Neuron (in vitro differentiated cells): Measurements from ENCODE around the gene DUSP22.

Experiments used
- H2AFZ ChIP-seq: one replicate; pipeline ENCODE4 v1.6.1; 2013; ENCODE audit warnings: low read depth, mild to moderate bottlenecking, inconsistent platforms, low read length, moderate library complexity
- H3K27me3 ChIP-seq: one replicate; pipeline ENCODE4 v1.6.1; 2013; ENCODE audit warnings: low read length; ENCODE audit not compliant: insufficient read depth
- H3K36me3 ChIP-seq: one replicate; pipeline ENCODE4 v1.6.1; 2013; ENCODE audit warnings: low read length; ENCODE audit not compliant: insufficient read depth
- H3K4me1 ChIP-seq: one replicate; pipeline ENCODE4 v1.6.1; 2013; ENCODE audit warnings: low read length; ENCODE audit not compliant: insufficient read depth
- H3K4me3 ChIP-seq: 2 replicates; pipeline ENCODE4 v1.5.1; 2013; ENCODE audit warnings: mild to moderate bottlenecking, low read length, moderate library complexity
- H3K9me3 ChIP-seq: one replicate; pipeline ENCODE4 v1.6.1; 2013; ENCODE audit warnings: low read length

The DUSP22 gene

DNA sequence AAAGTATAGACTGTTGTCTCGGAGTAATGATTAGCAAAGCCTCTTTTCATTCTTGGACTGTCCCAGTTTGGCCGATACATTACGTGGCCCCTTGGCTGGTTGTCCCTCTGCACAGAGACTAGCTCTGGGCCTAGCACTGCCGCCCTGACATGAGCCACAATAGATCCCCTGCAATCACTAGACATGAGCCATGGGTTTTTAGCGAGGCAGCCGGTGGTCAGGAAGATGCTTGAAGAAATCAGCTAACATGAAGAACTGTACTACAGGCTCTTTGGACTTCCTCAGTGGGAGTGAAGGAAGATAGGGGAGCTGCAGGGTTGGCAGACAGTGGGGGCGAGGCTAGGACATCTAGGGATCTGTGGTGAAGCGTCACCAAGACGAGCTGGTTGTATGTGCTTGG, 11.0 kb downstream of the DUSP22 start:
- Histone ChIP-seq H3K4me3 (no peak overlapping the region), H2AFZ (no peak overlapping the region), H3K9me3 (no peaks in the 10 kb centered on the region), H3K36me3 (no peaks in the 10 kb centered on the region), H3K4me1 (peaks cover 9% of the 10 kb centered on the region), H3K27me3 (no peaks in the 10 kb centered on the region)

DNA sequence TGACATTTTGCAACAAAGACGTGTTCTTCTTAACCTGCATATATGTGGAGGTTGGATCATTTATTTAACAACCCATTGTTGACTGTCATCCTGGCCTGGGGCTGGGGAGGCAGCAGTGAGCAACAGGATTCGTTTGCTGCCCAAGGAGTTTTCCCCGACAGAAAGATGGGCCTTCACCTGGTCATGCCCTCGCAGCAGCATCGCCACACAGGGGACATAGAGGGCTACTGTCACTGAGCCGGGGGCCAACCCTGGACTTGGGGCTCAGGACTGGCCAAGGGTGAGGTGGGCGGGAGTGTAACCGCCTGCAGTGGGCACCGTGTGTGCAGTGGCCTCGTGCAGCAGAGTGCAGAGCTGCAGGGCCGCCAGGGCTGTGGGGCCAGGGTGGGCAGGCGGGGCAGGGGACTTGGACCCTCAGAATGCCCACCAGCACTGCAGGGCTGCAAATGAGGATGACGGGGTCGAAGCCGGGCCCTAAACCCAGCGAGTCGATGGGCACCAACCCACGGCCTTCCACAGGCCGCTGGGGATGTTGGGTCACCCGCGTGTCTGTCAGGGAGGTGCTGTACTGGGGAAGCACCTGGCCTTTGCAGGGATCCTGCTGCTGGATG, 11.8 kb downstream of the DUSP22 start:
- H3K4me1 ChIP-seq: peaks cover 1% of the 10 kb centered on the region
- no peaks in the 10 kb centered on the region for H3K36me3 ChIP-seq
- H3K27me3 ChIP-seq: no peaks in the 10 kb centered on the region
- H2AFZ ChIP-seq: no peak overlapping the region
- H3K4me3 ChIP-seq: no peak overlapping the region
- no peaks in the 10 kb centered on the region for H3K9me3 ChIP-seq

DNA sequence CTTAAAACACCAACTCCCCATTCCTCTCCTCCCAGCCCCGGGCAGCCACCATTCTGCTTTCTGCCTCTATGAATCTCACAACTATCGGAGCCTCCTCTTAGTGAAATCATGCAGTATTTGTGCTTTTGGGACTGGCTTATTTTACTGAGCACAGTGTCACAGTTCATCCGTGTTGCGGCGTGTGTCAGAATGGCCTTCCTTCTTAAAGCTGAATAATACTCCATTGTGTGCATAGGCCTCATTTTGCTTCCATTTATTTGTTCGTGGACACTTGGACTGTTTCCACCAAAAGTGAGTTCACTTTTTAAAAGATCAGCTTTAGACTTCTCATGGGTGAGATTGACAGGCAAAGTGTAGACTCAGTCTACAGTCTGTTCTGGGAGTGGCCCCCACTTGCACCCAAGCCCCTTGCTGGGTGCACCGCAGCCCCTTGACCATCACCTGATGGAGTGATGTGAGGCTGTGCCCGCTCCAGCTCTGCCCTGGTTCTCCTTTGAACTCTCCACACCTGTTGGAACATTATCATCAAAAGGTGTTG, 12.6 kb downstream of the DUSP22 start:
- Histone ChIP-seq H3K4me3 (no peak overlapping the region), H3K9me3 (no peaks in the 10 kb centered on the region), H2AFZ (no peak overlapping the region), H3K27me3 (no peaks in the 10 kb centered on the region), H3K36me3 (no peaks in the 10 kb centered on the region), H3K4me1 (no peaks in the 10 kb centered on the region)

DNA sequence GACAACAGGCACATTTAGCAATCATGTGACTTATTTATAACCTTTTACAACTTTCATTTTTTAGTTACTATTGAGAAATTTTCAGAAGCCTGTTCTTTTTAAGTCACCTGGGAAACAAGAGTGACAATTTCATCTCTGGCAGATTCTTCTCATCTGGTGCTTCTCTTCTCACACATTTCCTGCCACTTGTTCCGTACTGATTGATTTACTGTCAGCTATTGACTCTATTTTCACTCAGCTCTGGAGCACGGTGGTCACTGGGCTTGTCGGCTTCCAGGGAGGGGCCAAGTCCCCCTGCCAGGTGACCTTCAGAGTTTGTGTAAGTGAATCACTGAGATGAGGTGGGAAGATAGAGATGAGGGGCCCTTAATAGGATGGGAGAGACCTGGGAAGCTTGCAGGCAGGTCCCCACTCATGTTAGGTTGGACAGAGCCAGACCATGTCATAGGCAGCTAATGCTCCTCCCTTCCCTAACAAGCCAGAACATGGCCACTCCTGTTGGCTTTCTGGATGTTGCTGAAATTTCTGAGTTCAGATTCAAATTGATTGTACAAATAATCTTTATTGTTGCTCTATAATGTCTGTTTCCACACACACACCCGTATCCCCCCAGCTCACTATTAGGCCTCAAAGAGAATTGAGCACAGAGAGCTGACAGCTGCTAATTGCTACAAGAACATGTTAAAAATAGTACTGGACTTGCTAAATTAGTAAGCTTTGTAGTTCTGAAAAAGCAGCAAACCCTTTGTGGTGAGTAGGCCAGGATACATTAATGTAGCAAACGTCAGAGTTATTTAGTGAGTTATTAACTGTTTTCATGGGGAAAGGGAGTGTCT, 13.3 kb downstream of the DUSP22 start:
- Histone ChIP-seq H3K4me1 (no peaks in the 10 kb centered on the region), H3K36me3 (no peaks in the 10 kb centered on the region)

DNA sequence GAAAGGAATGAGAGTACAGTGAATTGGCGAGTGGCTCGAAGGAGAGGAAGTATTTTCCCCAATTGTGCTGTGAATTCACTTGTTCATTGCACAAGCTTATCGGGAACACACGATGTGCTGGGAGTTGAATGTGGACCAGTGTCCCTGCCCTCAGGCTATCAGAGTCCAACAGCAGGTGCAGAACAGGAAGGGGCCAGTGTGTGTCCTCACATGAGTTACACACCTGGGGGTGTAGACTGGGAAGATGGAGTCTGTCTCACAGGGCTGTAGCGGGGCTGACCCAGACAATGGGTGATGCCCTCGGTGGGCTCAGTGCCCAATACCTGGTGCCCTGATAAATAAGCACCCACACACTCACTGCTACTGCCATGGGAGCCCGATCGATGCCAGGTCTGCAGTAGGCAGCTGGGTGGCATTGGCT, 14.4 kb downstream of the DUSP22 start:
- no peak overlapping the region for H3K4me3 ChIP-seq
- H3K4me1 ChIP-seq: no peaks in the 10 kb centered on the region
- H2AFZ ChIP-seq: no peak overlapping the region
- H3K36me3 ChIP-seq: no peaks in the 10 kb centered on the region
- no peaks in the 10 kb centered on the region for H3K9me3 ChIP-seq
- no peaks in the 10 kb centered on the region for H3K27me3 ChIP-seq

More for the DNA sequence above, 13.3 kb downstream of the DUSP22 start:
- H3K4me3 ChIP-seq: no peak overlapping the region
- no peaks in the 10 kb centered on the region for H3K27me3 ChIP-seq
- H3K9me3 ChIP-seq: no peaks in the 10 kb centered on the region
- H2AFZ ChIP-seq: no peak overlapping the region

DNA sequence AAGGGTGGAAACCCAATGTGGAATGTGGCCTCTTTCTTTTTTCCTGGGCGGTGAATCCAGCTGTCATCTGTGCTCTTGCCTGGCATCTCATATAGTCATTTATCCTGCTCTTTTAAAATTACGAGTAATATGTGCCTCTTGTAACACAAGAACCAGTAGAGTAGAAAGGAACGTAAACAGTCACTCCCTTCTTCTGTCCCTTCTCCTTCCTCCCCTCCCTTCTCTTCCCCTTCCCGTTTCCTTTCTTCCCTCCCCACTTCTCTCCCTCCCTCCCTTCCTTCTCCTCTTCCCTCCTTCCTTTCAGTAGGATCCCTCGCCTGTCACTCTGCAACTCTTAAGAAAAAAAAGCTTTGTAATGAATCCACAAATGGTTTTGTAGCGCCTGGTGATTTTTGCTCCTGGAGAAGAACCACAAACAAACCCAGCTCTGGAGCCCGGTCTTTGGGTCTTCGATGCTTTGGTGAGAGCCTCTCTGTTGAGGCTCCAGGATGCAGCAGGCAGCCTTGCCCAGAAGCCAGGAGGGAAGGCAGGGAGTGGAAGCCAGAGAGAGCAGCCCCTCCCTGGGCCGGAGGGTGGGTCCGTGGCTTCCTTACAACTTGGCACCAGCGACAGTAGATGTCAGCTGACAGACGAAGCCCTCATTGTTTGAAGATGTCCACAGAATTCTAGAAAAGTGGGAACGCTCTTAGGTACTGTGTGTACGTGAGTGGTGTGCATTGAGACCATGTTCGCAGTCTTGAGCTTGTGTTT, 15.0 kb downstream of the DUSP22 start:
- Histone ChIP-seq H3K4me3 (no peak overlapping the region), H3K27me3 (no peaks in the 10 kb centered on the region), H3K4me1 (no peaks in the 10 kb centered on the region), H2AFZ (no peak overlapping the region), H3K9me3 (no peaks in the 10 kb centered on the region), H3K36me3 (no peaks in the 10 kb centered on the region)

DNA sequence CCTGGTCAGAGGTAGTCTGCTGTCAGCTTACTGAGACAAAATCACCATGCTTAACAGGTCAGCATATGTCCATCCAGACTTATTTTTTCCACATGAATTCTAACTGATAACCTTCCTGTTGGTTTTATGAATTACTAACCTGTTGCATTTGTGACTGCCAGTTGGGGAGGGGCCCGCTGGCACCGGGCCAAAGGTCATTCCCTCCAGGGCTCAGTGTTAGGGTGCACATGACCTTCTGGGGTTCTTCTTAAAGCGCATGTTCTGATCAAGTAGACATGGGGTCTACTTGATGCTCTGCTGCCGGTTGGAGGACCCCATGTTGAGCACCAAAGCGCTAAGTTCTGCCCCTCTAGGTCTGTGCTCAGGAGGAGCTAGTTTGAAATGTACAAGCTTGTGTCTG, 15.6 kb downstream of the DUSP22 start:
- Histone ChIP-seq H3K4me3 (no peak overlapping the region), H2AFZ (no peak overlapping the region), H3K9me3 (no peaks in the 10 kb centered on the region), H3K27me3 (no peaks in the 10 kb centered on the region), H3K4me1 (no peaks in the 10 kb centered on the region), H3K36me3 (no peaks in the 10 kb centered on the region)

DNA sequence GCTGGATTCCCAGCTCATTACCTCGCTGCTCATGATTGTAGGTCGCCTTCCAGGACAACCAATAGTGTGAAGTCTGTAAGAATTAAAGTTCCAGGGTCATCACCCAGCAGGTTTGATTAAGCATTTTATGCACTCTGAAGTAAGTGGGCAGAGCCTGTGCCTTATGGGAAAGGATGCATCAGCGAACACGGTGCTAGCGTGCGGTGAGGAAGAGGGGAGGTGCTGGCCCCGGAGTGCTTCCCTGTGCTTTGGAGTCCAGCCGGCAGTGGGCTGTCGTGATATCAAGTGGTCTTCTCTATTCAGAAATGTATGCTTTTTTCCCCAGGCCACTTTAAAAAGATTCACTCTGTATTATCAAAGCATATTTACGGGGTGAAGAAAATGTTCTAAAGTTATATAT, 16.0 kb downstream of the DUSP22 start:
- Histone ChIP-seq H3K27me3 (no peaks in the 10 kb centered on the region), H3K36me3 (no peaks in the 10 kb centered on the region), H3K9me3 (no peaks in the 10 kb centered on the region), H3K4me3 (no peak overlapping the region), H2AFZ (no peak overlapping the region), H3K4me1 (no peaks in the 10 kb centered on the region)

- no peaks in the 10 kb centered on the region for H3K36me3 ChIP-seq
- H3K4me1 ChIP-seq: no peaks in the 10 kb centered on the region
- H2AFZ ChIP-seq: no peak overlapping the region
- H3K9me3 ChIP-seq: no peaks in the 10 kb centered on the region
- no peaks in the 10 kb centered on the region for H3K27me3 ChIP-seq
- no peak overlapping the region for H3K4me3 ChIP-seq
Observed at GRCh38 chr6:308768-309167, 16.5 kb downstream of the DUSP22 start.

DNA sequence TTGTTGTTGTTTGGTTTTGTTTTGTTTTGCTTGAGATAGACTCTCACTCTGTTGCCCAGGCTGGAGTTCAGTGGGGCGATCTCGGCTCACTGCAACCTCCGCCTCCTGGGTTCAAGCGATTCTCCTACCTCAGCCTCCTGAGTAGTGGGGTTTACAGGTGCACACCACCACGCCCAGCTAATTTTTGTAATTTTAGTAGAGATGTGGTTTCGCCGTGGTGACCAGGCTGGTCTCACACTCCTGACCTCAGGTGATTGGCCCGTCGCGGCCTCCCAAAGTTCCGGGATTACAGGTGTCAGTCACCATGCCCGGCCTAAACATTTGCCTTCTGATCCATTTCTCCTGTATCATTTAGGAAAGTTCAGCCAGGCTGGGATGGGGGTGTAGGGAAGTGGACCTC, 17.7 kb downstream of the DUSP22 start:
- Histone ChIP-seq H3K36me3 (no peaks in the 10 kb centered on the region), H2AFZ (no peak overlapping the region), H3K9me3 (no peaks in the 10 kb centered on the region), H3K4me1 (peaks cover 10% of the 10 kb centered on the region), H3K4me3 (no peak overlapping the region), H3K27me3 (no peaks in the 10 kb centered on the region)

DNA sequence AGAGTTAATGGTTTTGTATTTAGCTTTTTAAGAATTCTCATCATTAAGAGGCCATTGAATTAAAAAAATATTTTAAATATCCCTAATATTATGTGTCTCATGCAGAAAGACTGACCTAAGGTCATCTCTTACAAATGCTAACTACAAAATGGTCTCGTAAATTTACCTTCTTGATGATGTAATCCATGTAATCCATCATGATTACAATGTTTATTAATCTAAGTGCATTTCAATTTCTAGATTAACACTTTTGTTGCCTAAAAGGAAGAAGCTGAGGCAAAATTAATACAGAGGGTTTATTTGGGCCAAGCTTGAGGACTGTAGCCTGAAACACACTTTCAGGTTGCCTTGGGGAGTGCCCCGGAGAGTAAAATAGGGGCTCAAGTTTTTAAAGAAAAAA, 18.4 kb downstream of the DUSP22 start:
- no peaks in the 10 kb centered on the region for H3K9me3 ChIP-seq

GRCh38 chr6:311679-312220, 19.5 kb downstream of the DUSP22 start:
- no peaks in the 10 kb centered on the region for H3K9me3 ChIP-seq
- no peak overlapping the region for H2AFZ ChIP-seq
- no peaks in the 10 kb centered on the region for H3K36me3 ChIP-seq
- peaks cover 10% of the 10 kb centered on the region for H3K4me1 ChIP-seq
- no peaks in the 10 kb centered on the region for H3K27me3 ChIP-seq
- H3K4me3 ChIP-seq: no peak overlapping the region

More for the DNA sequence above, 18.4 kb downstream of the DUSP22 start:
- Histone ChIP-seq H2AFZ (no peak overlapping the region), H3K27me3 (no peaks in the 10 kb centered on the region), H3K4me1 (peaks cover 10% of the 10 kb centered on the region), H3K4me3 (no peak overlapping the region), H3K36me3 (no peaks in the 10 kb centered on the region)

DNA sequence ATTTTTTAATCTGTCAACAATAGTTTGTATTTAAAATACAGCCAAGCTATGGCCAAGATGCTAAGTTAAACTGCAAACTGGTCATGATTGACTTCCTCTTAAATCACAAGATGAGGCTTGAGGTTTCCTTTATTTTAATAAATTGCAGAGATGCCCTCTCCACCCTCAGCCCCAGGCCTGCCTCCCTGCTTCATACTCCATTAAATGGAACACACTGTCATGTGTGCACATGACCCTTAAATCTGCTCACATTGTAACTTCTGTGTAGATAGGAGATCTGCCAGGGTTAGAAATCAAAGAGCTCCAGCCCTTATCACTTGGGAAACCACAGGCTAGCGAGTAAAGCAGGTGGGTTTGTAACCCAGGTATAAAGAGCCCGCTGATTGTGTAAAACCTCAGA, 20.8 kb downstream of the DUSP22 start:
- no peaks in the 10 kb centered on the region for H3K9me3 ChIP-seq
- no peak overlapping the region for H3K4me3 ChIP-seq

More for the DNA sequence above, 20.8 kb downstream of the DUSP22 start:
- no peaks in the 10 kb centered on the region for H3K27me3 ChIP-seq
- H3K4me1 ChIP-seq: peaks cover 10% of the 10 kb centered on the region
- H2AFZ ChIP-seq: no peak overlapping the region
- H3K36me3 ChIP-seq: no peaks in the 10 kb centered on the region
